Prostate gland (tissue), 2 donors: ENCODE measurements around the gene SF3A1. TPM values are rescaled to one million over a fixed set of nuclear protein-coding genes. Genes with fewer than 3 reads are reported as not detected.
"Not testable (repeated sequence)": the region's sequence is repeated elsewhere in the genome, so short reads cannot be mapped to it uniquely, and the experiment has no call there.

Experiments
- DNase-seq: peaks from one replicate; pipeline ENCODE4 v3.0.0-alpha.2; 2019; ENCODE audit warnings: low spot score
- H3K27ac ChIP-seq, 2 donors: fragments of 200-600 bp; sonication (generic); 2 replicates each; pipeline ENCODE4 v1.5.1; 2017 to 2019
- H3K27me3 ChIP-seq: fragments of 200-600 bp; sonication (generic); replicated peaks from 2 replicates; pipeline ENCODE4 v1.5.1; 2019; ENCODE audit not compliant: insufficient read depth
- H3K36me3 ChIP-seq, 2 donors: fragments of 200-600 bp; sonication (generic); 1 replicate in 1 of 2; 2 replicates in 1 of 2; pipeline versions ENCODE4 v1.5.1 to v1.8.1; 2017 to 2019
- H3K4me1 ChIP-seq: fragments of 200-600 bp; sonication (generic); replicated peaks from 2 replicates; pipeline ENCODE4 v1.5.1; 2019
- H3K4me3 ChIP-seq, 2 donors: fragments of 200-600 bp; sonication (generic); 2 replicates each; pipeline ENCODE4 v1.5.1; 2017 to 2019
- H3K9me3 ChIP-seq: fragments of 200-600 bp; sonication (generic); 2 replicates; pipeline ENCODE4 v1.5.1; 2017
- POLR2A ChIP-seq: fragments of 450-650 bp; IDR thresholded peaks from one replicate; pipeline ENCODE4 v1.6.1; 2016; ENCODE audit warnings: antibody characterized with exemption, mild to moderate bottlenecking
- POLR2AphosphoS5 ChIP-seq: sonication (generic); formaldehyde crosslinking; IDR thresholded peaks from one replicate; pipeline ENCODE4 v1.6.1; 2017; ENCODE audit warnings: antibody characterized with exemption
- WGBS: methylation state at CpG from one replicate; pipeline ENCODE4 v1.1.5; 2018; 5-methylcytosine and 5-hydroxymethylcytosine counted together
- intact Hi-C: fragments of 100-400 bp; cut with DNase I; formaldehyde crosslinking; loops from one replicate; pipeline ENCODE4 v1.14.2; 2022
- total RNA-seq, 2 donors: library from RNA; depleted of rRNA; stranded (reverse); fragments of >200 nt; gene quantifications; one replicate each; pipeline ENCODE4 v1.1.0, GENCODE V29; 2016
- TF ChIP-seq, protein P1 (sequence below), 4 experiments: fragments of 200-600 bp in 2 of 4; fragments of 450-650 bp in 2 of 4; sonication (generic) in 2 of 4; IDR thresholded peaks; 1 replicate in 3 of 4; 2 replicates in 1 of 4; pipeline ENCODE4 v1.5.1; 2016 to 2019; ENCODE audit warnings: antibody characterized with exemption in 4 of 4, mild to moderate bottlenecking in 2 of 4, moderate library complexity in 2 of 4

SF3A1 gene
- total RNA-seq, 2 donors from 2014 or later, result 108 to 134 TPM

DNA sequence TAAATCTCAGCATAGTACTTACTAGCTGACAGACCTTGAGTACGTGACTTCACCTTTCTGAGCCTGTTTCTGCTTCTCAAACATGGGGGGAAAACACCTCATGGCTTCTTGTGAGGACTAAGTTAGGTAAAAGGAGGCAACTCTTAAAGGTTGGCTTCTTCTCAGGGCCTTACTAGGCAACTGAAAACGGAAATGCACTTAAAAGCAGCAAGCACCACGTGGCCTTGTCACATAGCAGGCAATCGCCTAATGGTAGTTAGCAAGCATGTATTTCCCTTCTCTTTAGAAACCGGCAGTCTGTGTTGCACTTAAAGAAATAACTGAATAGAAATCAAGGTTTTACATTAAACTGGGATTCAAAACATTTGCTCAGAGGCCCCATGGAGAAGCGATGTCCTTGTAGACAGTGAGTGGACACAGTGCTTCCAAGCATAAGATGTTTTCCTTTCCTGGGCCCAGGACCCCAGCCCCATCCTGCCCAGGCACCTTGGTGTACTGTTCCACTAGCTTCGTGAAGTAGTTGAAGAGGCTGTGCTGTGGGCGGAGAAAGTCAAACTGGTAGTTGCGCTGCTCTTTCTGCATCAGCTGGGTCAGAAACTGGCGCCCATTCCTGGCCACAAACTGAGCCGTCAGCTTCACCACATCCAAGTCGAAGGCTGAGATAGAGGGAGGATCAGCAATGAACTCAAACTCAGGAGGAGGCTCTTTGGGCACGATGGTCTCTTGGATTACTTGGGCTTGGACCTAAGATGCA lies 12.1 kb downstream of the SF3A1 start:
- 88% methylated on average over 13 of the region's 13 CpGs for WGBS
- no peak for TF ChIP-seq POLR2AphosphoS5
- no peak for TF ChIP-seq POLR2A
- TF ChIP-seq, protein P1, sequence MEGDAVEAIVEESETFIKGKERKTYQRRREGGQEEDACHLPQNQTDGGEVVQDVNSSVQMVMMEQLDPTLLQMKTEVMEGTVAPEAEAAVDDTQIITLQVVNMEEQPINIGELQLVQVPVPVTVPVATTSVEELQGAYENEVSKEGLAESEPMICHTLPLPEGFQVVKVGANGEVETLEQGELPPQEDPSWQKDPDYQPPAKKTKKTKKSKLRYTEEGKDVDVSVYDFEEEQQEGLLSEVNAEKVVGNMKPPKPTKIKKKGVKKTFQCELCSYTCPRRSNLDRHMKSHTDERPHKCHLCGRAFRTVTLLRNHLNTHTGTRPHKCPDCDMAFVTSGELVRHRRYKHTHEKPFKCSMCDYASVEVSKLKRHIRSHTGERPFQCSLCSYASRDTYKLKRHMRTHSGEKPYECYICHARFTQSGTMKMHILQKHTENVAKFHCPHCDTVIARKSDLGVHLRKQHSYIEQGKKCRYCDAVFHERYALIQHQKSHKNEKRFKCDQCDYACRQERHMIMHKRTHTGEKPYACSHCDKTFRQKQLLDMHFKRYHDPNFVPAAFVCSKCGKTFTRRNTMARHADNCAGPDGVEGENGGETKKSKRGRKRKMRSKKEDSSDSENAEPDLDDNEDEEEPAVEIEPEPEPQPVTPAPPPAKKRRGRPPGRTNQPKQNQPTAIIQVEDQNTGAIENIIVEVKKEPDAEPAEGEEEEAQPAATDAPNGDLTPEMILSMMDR (IDR thresholded peaks at IDR 0.05), result no peak
- Histone ChIP-seq H3K4me1 (no peaks in the 10 kb centered on the region), H3K36me3 (peaks cover 49 to 64% of the 10 kb centered on the region in 2 donors), H3K27me3 (no peaks in the 10 kb centered on the region), H3K27ac (no peak overlapping the region), H3K4me3 (no peak overlapping the region), H3K9me3 (no peaks in the 10 kb centered on the region)
- intact Hi-C loops, result no loop called here
- no peak for DNase-seq

DNA sequence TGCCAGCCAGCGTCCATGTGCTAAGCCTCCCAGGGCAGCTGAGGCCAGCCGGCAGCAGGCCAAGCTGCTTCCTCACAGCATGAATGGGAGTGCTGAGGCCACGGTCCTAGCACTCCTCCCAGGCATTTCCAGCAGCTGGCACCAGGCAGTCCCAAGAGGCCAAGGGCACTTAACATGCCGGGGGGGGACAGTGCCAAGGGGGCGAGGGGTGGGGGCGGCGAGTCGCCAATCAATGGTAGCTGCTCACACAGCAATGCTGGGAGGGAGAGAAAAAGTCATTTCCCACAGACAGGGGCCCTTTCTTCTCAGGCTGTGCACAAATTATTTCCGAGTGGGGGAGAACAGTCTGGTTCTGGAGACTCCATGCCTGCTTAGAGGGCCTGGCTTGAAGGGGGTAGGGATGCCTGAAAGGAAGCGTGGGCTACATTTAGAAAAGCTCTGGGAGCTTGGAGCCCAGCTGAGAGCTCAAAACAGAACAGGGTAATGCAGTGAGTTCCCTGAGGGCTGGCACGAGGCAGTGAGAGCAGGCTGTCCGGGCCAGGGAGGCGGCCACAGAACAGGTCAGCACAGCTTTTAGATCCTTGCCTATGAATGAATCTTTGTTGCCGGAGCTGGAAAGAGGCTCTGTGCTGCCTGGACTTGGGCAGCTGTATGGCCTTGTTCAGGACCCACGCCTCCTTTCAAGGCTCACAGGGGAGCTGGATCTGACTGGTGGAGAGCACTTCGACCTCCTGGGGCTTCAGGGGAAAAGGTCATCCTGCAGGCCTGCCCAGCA lies 15.6 kb downstream of the SF3A1 start:
- H3K27me3 ChIP-seq, result no peaks in the 10 kb centered on the region
- no peak overlapping the region for H3K27ac ChIP-seq
- intact Hi-C loops, result no loop called here
- TF ChIP-seq, protein P1 (IDR thresholded peaks at IDR 0.05), result no peak
- TF ChIP-seq POLR2A, result no peak
- TF ChIP-seq POLR2AphosphoS5, result no peak
- H3K4me3 ChIP-seq, result no peak overlapping the region
- peaks cover 69 to 94% of the 10 kb centered on the region in 2 donors for H3K36me3 ChIP-seq
- H3K9me3 ChIP-seq, result no peaks in the 10 kb centered on the region
- DNase-seq, result no peak
- no peaks in the 10 kb centered on the region for H3K4me1 ChIP-seq
- WGBS, result 85% methylated on average over 15 of the region's 16 CpGs

DNA sequence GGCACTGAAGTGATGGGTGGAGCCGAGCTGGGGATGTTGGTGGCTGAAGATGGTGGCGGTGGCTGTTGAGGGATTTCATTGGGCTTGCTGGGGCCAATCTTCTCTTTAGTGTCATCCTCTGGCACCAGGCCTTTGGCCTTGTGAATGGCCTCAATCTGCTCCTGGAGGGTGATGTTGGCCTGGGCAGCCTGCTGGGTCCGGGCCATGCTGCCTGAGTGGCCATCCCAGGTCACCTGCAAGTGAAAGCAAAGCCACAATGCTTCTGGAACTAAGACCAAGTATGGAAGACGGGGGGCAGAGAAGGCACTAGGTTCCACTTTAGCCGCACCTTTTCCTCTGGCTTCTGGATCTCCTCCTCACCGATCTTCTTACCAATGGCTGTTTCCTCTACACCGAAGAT lies 17.9 kb downstream of the SF3A1 start:
- intact Hi-C loops, result no loop called here
- 97% methylated on average over 7 of the region's 7 CpGs for WGBS
- H3K9me3 ChIP-seq, result no peaks in the 10 kb centered on the region
- no peak overlapping the region for H3K4me3 ChIP-seq
- DNase-seq, result no peak
- no peak for TF ChIP-seq POLR2AphosphoS5
- no peaks in the 10 kb centered on the region for H3K4me1 ChIP-seq
- no peaks in the 10 kb centered on the region for H3K27me3 ChIP-seq
- H3K36me3 ChIP-seq, result peaks cover 64 to 90% of the 10 kb centered on the region in 2 donors
- H3K27ac ChIP-seq, result no peak overlapping the region

DNA sequence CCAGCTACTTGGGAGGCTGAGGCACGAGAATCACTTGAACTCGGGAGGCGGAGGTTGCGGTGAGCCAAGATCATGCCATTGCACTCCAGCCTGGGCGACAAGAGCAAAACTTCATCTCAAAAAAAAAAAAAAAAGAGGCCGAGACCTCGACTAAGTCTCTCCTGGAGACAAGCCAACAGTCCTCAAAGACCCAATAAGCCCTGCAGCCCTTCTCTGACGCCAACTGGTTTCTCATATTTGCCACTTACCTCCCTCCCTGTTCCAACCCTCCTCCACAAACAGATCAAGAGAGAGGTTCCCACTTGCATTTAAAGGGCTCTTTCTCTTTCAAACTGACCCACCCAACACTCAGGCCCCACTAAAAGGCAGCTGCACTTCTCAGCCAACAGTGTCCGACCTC lies 18.4 kb downstream of the SF3A1 start:
- WGBS, result 88% methylated on average over 9 of the region's 9 CpGs
- H3K36me3 ChIP-seq, result peaks cover 63 to 91% of the 10 kb centered on the region in 2 donors
- H3K4me1 ChIP-seq, H3K27me3 ChIP-seq, H3K9me3 ChIP-seq, DNase-seq, intact Hi-C loops, H3K4me3 ChIP-seq, H3K27ac ChIP-seq: not testable (repeated sequence)

DNA sequence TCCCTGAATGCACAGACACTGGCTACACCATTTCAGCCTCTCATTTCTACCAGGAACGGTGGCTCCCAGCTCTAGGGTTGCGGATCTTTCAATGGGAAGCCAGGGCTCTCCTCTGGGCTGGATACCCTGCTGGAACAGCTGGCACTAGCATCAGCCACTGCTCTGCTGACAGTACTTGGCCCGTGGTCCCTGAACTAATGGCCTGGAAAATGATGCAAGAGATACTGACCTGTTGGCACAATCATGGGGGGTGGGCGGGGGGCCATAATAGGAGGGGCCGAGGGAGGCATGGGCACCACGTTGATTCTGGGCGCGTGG lies 19.3 kb downstream of the SF3A1 start:
- no peak for TF ChIP-seq POLR2AphosphoS5
- TF ChIP-seq POLR2A, result no peak
- TF ChIP-seq, protein P1 (IDR thresholded peaks at IDR 0.05), result no peak
- intact Hi-C loops, result no loop called here
- Histone ChIP-seq H3K9me3 (no peaks in the 10 kb centered on the region), H3K4me3 (no peak overlapping the region), H3K27ac (no peak overlapping the region), H3K4me1 (no peaks in the 10 kb centered on the region), H3K27me3 (no peaks in the 10 kb centered on the region), H3K36me3 (peaks cover 55 to 87% of the 10 kb centered on the region in 2 donors)
- DNase-seq, result no peak
- WGBS, result 90% methylated on average over 8 of the region's 8 CpGs
